GM12878 (cell line): ENCODE measurements around the gene TTC23L. TPM values are rescaled to one million over a fixed set of nuclear protein-coding genes. Genes with fewer than 3 reads are reported as not detected.

Source experiments
- ATAC-seq: fragments of 200-7000 bp; cut with Tn5 transposase; 3 replicates; pipeline ENCODE4 v1.9.1; 2020; ENCODE audit warnings: mild to moderate bottlenecking, moderate library complexity
- BruUV-seq: library from RNA; stranded (reverse); fragments of 400-500 nt; replicated peaks from 2 replicates; lab custom pipeline; 2021; lab: Mats Ljungman, UMichigan
- CTCF ChIA-PET: fragments of 300-600 bp; sonication (Branson Sonifier 250); formaldehyde crosslinking; extraction: SDS; loops from one replicate; lab custom pipeline; 2021; ENCODE audit warnings: inconsistent platforms; lab: Yijun Ruan, JAX
- POLR2A ChIA-PET: fragments of 350-600 bp; formaldehyde crosslinking; extraction: SDS; loops from one replicate; lab custom pipeline; 2021; ENCODE audit warnings: inconsistent platforms; lab: Charles Lee
- RAD21 ChIA-PET: fragments of 300-600 bp; sonication (Branson Sonifier 250); formaldehyde crosslinking; loops from one replicate; lab custom pipeline; 2023; ENCODE audit warnings: antibody characterized with exemption; ENCODE audit not compliant: unreplicated experiment; lab: Charles Lee
- SMC1A ChIA-PET: fragments of 300-600 bp; sonication (Branson Sonifier 250); formaldehyde crosslinking; loops from one replicate; lab custom pipeline; 2023; ENCODE audit not compliant: unreplicated experiment, uncharacterized antibody; lab: Charles Lee
- DNase-seq: peaks from one replicate; pipeline ENCODE4 v3.0.0-alpha.2; 2011; ENCODE audit warnings: low read depth, low spot score
- FAIRE-seq: peaks from 3 replicates; lab custom pipeline; 2011; peaks lifted over from hg19 to GRCh38; lab: Jason Lieb, UNC
- H2AFZ ChIP-seq: 2 replicates; pipeline ENCODE4 v1.6.0; 2011; ENCODE audit warnings: low read depth, low read length, control low read depth; ENCODE audit not compliant: control insufficient read depth
- H3K27ac ChIP-seq: 2 replicates; pipeline ENCODE4 v1.5.1; 2011; ENCODE audit warnings: control low read depth; ENCODE audit not compliant: control insufficient read depth, insufficient read depth
- H3K27me3 ChIP-seq, 2 experiments: replicated peaks in 1 of 2; 2 replicates each; pipeline versions ENCODE4 v1.6.0 to v1.6.1; 2011; ENCODE audit warnings: low read length in 1 of 2; ENCODE audit not compliant: control insufficient read depth in 2 of 2, insufficient read depth in 2 of 2
- H3K36me3 ChIP-seq, 2 experiments: 2 replicates each; pipeline ENCODE4 v1.5.1; 2011; ENCODE audit warnings: low read length in 1 of 2; ENCODE audit not compliant: control insufficient read depth in 2 of 2, insufficient read depth in 2 of 2
- H3K4me1 ChIP-seq: 2 replicates; pipeline ENCODE4 v1.6.1; 2011; ENCODE audit warnings: mild to moderate bottlenecking, low read length, moderate library complexity, mixed read lengths; ENCODE audit not compliant: control insufficient read depth, insufficient read depth
- H3K4me2 ChIP-seq: 2 replicates; pipeline ENCODE4 v1.6.0; 2011; ENCODE audit warnings: control low read depth; ENCODE audit not compliant: control insufficient read depth, insufficient read depth
- H3K4me3 ChIP-seq: fragments of 200-600 bp; sonication (generic); 2 replicates; pipeline ENCODE4 v1.5.1; 2016
- H3K79me2 ChIP-seq: 2 replicates; pipeline ENCODE4 v1.6.0; 2011; ENCODE audit warnings: low read length; ENCODE audit not compliant: control insufficient read depth, insufficient read depth
- H3K9ac ChIP-seq: 2 replicates; pipeline ENCODE4 v1.8.0; 2011; ENCODE audit warnings: low read length, control low read depth, mixed read lengths; ENCODE audit not compliant: control insufficient read depth, insufficient read depth
- H3K9me3 ChIP-seq: replicated peaks from 3 replicates; pipeline ENCODE4 v1.5.1; 2011; ENCODE audit warnings: mild to moderate bottlenecking, low read length; ENCODE audit not compliant: control insufficient read depth, insufficient read depth
- H4K20me1 ChIP-seq: 2 replicates; pipeline ENCODE4 v1.6.0; 2011; ENCODE audit not compliant: control insufficient read depth, insufficient read depth
- BHLHE40 ChIP-seq, 2 experiments: fragments of 450-650 bp in 1 of 2; IDR thresholded peaks; 2 replicates each; pipeline ENCODE4 v1.6.1; 2011 to 2017; ENCODE audit warnings: low read depth in 2 of 2, borderline replicate concordance in 1 of 2, improper control_type of control experiment in 1 of 2, low read length in 1 of 2, mild to moderate bottlenecking in 1 of 2
- FOS ChIP-seq: IDR thresholded peaks from 3 replicates; pipeline ENCODE4 v1.6.1; 2011; ENCODE audit warnings: borderline replicate concordance; ENCODE audit not compliant: insufficient read length; ENCODE audit errors: extremely low read depth
- IKZF1 ChIP-seq: fragments of 450-650 bp; conservative IDR thresholded peaks from 2 replicates; pipeline ENCODE4 v1.6.1; 2017; ENCODE audit warnings: antibody characterized with exemption, mild to moderate bottlenecking
- NBN ChIP-seq: fragments of 450-650 bp; IDR thresholded peaks from 2 replicates; pipeline ENCODE4 v1.6.1; 2016
- PML ChIP-seq: IDR thresholded peaks from 2 replicates; pipeline ENCODE4 v1.6.1; 2012; ENCODE audit warnings: low read length, inconsistent platforms
- RAD51 ChIP-seq: fragments of 450-650 bp; IDR thresholded peaks from 2 replicates; pipeline ENCODE4 v1.6.1; 2016; ENCODE audit warnings: moderate library complexity, mild to moderate bottlenecking, inconsistent platforms
- WGBS: methylation state at CpG from one replicate; pipeline ENCODE4 v1.1.6; 2016; ENCODE audit warnings: low lambda C conversion rate; ENCODE audit not compliant: insufficient replicate concordance, insufficient coverage; ENCODE audit errors: missing lambda C conversion rate; 5-methylcytosine and 5-hydroxymethylcytosine counted together
- in situ Hi-C: fragments of 300-500 bp; cut with MboI; formaldehyde crosslinking; loops from 9 replicates; pipeline ENCODE4 v1.14.3; 2018; ENCODE audit warnings: mixed read lengths
- intact Hi-C: fragments of 100-400 bp; cut with micrococcal nuclease; formaldehyde crosslinking; loops from one replicate; pipeline ENCODE4 v1.14.2; 2022; ENCODE audit not compliant: unreplicated experiment
- polyA plus RNA-seq, 11 experiments: library from polyadenylated mRNA; depleted of rRNA in 4 of 11; unstranded in 6 of 11; stranded (reverse) in 5 of 11; fragments of >200 nt; fragmentation: Nextera tagmentation in 4 of 11; fragmentation: Illumina TruSeq in 1 of 11; extraction: Ambion mirVana in 4 of 11; extraction: Trizol in 1 of 11; gene quantifications; 1 replicate in 1 of 11; 2 replicates in 10 of 11; pipeline versions ENCODE4 v1.2.1 to v1.2.3, GENCODE V29; 2011 to 2016; ENCODE audit warnings: inconsistent platforms in 2 of 11, missing spikeins in 2 of 11, low read depth in 1 of 11
- total RNA-seq, 4 experiments: library from RNA; depleted of rRNA in 3 of 4; stranded (reverse); fragments of >200 nt in 3 of 4; fragmentation: Illumina TruSeq in 1 of 4; extraction: Trizol in 1 of 4; gene quantifications; 2 replicates each; pipeline versions ENCODE4 v1.2.1 to v1.2.3, GENCODE V29; 2013 to 2021
- TF ChIP-seq, protein P1 (sequence below): fragments of 450-650 bp; IDR thresholded peaks from 2 replicates; pipeline ENCODE4 v1.6.1; 2018; ENCODE audit warnings: mild to moderate bottlenecking, low read depth, moderate library complexity; ENCODE audit not compliant: partially characterized antibody
- TF ChIP-seq, protein P2 (sequence below): IDR thresholded peaks from 2 replicates; pipeline ENCODE4 v1.6.1; 2012; ENCODE audit warnings: low read length, inconsistent platforms
- TF ChIP-seq, protein P3 (sequence below): fragments of 450-650 bp; formaldehyde crosslinking; IDR thresholded peaks from 2 replicates; pipeline ENCODE4 v1.4.0; 2022; ENCODE audit warnings: mild to moderate bottlenecking, moderate library complexity
- TF ChIP-seq, protein P4 (sequence below): IDR thresholded peaks from 2 replicates; pipeline ENCODE4 v1.6.1; 2011; ENCODE audit warnings: low read depth, low read length, improper control_type of control experiment, borderline replicate concordance

Gene TTC23L
- total and polyA plus RNA-seq, 10 of the 15 experiments (the other 5 are each of a cell fraction or from before 2014, with no cell fraction given): 0.09 to 0.34 TPM; not detected in 8

DNA sequence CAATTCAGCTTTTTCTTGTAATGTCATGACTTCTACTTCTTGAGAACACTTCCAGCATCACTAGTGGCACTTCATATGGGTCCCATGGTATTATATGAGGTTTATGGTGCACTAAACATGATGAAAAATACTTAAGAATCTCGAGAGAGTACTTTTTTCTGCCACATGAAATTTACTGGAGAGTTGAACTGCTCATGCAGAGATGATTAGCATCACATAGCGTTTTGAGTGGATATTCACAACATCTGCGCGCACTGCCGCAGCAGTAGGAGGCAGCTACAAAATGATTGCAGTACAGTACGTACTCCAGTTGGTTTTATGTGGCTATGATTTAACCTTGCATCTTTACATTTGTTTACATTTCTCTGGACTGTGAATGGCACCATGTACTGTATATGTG is 61.7 kb downstream of the TTC23L start:
- ChIA-PET CTCF (interaction anchor here (1.0 to 3.3 kb wide), 3 partner anchors 415 to 426 kb away, joined by 4 to 39 read pairs (median 5); no protein-coding TSS in a partner anchor), RAD21 (no interaction called here)
- no TSS peak for BruUV-seq
- H3K27ac ChIP-seq: no peak overlapping the region
- TF ChIP-seq, protein P1, sequence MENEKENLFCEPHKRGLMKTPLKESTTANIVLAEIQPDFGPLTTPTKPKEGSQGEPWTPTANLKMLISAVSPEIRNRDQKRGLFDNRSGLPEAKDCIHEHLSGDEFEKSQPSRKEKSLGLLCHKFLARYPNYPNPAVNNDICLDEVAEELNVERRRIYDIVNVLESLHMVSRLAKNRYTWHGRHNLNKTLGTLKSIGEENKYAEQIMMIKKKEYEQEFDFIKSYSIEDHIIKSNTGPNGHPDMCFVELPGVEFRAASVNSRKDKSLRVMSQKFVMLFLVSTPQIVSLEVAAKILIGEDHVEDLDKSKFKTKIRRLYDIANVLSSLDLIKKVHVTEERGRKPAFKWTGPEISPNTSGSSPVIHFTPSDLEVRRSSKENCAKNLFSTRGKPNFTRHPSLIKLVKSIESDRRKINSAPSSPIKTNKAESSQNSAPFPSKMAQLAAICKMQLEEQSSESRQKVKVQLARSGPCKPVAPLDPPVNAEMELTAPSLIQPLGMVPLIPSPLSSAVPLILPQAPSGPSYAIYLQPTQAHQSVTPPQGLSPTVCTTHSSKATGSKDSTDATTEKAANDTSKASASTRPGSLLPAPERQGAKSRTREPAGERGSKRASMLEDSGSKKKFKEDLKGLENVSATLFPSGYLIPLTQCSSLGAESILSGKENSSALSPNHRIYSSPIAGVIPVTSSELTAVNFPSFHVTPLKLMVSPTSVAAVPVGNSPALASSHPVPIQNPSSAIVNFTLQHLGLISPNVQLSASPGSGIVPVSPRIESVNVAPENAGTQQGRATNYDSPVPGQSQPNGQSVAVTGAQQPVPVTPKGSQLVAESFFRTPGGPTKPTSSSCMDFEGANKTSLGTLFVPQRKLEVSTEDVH: no peak
- no peak for TF ChIP-seq PML
- no peak for TF ChIP-seq IKZF1
- no peak for TF ChIP-seq BHLHE40 (IDR thresholded peaks at IDR 0.05; ENCODE audit: borderline replicate concordance in 1 of 2, low read depth in 2 of 2, low read length in 1 of 2)
- TF ChIP-seq, protein P2, sequence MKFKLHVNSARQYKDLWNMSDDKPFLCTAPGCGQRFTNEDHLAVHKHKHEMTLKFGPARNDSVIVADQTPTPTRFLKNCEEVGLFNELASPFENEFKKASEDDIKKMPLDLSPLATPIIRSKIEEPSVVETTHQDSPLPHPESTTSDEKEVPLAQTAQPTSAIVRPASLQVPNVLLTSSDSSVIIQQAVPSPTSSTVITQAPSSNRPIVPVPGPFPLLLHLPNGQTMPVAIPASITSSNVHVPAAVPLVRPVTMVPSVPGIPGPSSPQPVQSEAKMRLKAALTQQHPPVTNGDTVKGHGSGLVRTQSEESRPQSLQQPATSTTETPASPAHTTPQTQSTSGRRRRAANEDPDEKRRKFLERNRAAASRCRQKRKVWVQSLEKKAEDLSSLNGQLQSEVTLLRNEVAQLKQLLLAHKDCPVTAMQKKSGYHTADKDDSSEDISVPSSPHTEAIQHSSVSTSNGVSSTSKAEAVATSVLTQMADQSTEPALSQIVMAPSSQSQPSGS: no peak
- no peak for TF ChIP-seq NBN
- TF ChIP-seq, protein P3, sequence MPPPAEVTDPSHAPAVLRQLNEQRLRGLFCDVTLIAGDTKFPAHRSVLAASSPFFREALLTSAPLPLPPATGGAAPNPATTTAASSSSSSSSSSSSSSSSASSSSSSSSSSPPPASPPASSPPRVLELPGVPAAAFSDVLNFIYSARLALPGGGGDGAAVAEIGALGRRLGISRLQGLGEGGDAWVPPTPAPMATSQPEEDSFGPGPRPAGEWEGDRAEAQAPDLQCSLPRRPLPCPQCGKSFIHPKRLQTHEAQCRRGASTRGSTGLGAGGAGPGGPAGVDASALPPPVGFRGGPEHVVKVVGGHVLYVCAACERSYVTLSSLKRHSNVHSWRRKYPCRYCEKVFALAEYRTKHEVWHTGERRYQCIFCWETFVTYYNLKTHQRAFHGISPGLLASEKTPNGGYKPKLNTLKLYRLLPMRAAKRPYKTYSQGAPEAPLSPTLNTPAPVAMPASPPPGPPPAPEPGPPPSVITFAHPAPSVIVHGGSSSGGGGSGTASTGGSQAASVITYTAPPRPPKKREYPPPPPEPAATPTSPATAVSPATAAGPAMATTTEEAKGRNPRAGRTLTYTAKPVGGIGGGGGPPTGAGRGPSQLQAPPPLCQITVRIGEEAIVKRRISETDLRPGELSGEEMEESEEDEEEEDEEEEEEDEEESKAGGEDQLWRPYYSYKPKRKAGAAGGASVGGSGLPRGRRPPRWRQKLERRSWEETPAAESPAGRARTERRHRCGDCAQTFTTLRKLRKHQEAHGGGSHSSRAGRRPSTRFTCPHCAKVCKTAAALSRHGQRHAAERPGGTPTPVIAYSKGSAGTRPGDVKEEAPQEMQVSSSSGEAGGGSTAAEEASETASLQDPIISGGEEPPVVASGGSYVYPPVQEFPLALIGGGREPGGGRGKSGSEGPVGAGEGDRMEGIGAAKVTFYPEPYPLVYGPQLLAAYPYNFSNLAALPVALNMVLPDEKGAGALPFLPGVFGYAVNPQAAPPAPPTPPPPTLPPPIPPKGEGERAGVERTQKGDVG (CRISPR knock-in tag): no peak
- TF ChIP-seq RAD51: no peak
- TF ChIP-seq, protein P4, sequence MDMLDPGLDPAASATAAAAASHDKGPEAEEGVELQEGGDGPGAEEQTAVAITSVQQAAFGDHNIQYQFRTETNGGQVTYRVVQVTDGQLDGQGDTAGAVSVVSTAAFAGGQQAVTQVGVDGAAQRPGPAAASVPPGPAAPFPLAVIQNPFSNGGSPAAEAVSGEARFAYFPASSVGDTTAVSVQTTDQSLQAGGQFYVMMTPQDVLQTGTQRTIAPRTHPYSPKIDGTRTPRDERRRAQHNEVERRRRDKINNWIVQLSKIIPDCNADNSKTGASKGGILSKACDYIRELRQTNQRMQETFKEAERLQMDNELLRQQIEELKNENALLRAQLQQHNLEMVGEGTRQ: no peak
- no peak for TF ChIP-seq FOS
- TF ChIP-seq, all 136 proteins: peak for 0
- H3K9ac ChIP-seq: no peak overlapping the region
- FAIRE-seq (no peak), ATAC-seq (no peak), DNase-seq (no peak)
- SMC1A ChIA-PET: no interaction called here
- no peaks in the 10 kb centered on the region for H3K36me3 ChIP-seq
- H3K9me3 ChIP-seq: no peaks in the 10 kb centered on the region
- in situ Hi-C loops: loop anchor here (5.0 to 25.0 kb wide), 3 partner anchors 368 to 888 kb away; partner anchors contain the start of gene AMACR
- H3K4me3 ChIP-seq: no peak overlapping the region
- POLR2A ChIA-PET: no interaction called here
- H3K27me3 ChIP-seq: no peaks in the 10 kb centered on the region
- no peak overlapping the region for H3K4me2 ChIP-seq
- H3K79me2 ChIP-seq: no peaks in the 10 kb centered on the region
- no peaks in the 10 kb centered on the region for H4K20me1 ChIP-seq
- H2AFZ ChIP-seq: no peak overlapping the region
- intact Hi-C loops: no loop called here
- 98% methylated on average over 6 of the region's 6 CpGs for WGBS
- no peaks in the 10 kb centered on the region for H3K4me1 ChIP-seq
